IgD-negative memory B cell (primary cell): ENCODE results near the gene SEH1L. TPM values are rescaled to one million over a fixed set of nuclear protein-coding genes. Genes with fewer than 3 reads are reported as not detected.

Experiments
- H3K27ac Mint-ChIP-seq, 3 donors: one replicate each; pipeline ENCODE4 v1.8.0; 2020 to 2022; ENCODE audit warnings: mild to moderate bottlenecking in 3 of 3, mixed read lengths in 3 of 3, moderate library complexity in 1 of 3
- H3K27me3 Mint-ChIP-seq: one replicate; pipeline ENCODE4 v1.8.0; 2021; ENCODE audit warnings: mixed read lengths
- H3K36me3 Mint-ChIP-seq: one replicate; pipeline ENCODE4 v1.8.0; 2020; ENCODE audit warnings: mild to moderate bottlenecking, mixed read lengths
- H3K4me1 Mint-ChIP-seq, 3 donors: one replicate each; pipeline ENCODE4 v1.8.0; 2020 to 2022; ENCODE audit warnings: mixed read lengths in 3 of 3, mild to moderate bottlenecking in 1 of 3
- H3K4me3 Mint-ChIP-seq, 4 donors: one replicate each; pipeline ENCODE4 v1.8.0; 2020 to 2022; ENCODE audit warnings: mild to moderate bottlenecking in 4 of 4, mixed read lengths in 4 of 4, moderate library complexity in 3 of 4
- H3K9me3 Mint-ChIP-seq, 3 donors: one replicate each; pipeline ENCODE4 v1.8.0; 2020 to 2021; ENCODE audit warnings: mixed read lengths in 3 of 3, mild to moderate bottlenecking in 1 of 3
- polyA plus RNA-seq: library from polyadenylated mRNA; unstranded; fragments of 300-500 nt; fragmentation: Illumina TruSeq; gene quantifications from one replicate; pipeline ENCODE4 v1.2.3, GENCODE V29; 2021

SEH1L gene
- polyA plus RNA-seq, 1 donor from 2014 or later, result 27.2 TPM

DNA sequence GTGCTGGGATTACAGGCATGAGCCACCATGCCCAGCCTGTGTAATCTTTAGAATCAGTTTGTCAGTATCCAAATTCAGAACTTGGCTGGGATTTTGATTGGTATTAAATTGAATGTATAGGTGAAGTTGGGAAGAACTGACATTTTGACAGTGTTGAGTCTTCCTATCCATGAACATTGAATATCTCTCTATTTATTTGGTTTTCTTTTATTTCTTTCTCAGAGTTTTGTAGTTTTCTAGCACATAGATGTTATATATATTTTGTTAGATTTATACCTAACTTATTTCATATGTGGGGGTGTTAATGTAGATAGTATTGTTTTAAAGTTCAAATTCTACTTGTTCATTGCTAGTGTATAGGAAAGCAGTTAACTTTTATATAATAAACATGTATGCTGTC, 74.8 kb downstream of the SEH1L start:
- Mint-ChIP-seq H3K9me3 (no peaks in the 10 kb centered on the region), H3K27ac (no peak overlapping the region), H3K4me1 (peaks cover 8 to 13% (median 12%) of the 10 kb centered on the region in 3 donors), H3K36me3 (peaks cover 28% of the 10 kb centered on the region), H3K4me3 (no peak overlapping the region), H3K27me3 (no peaks in the 10 kb centered on the region)

- peaks cover 27% of the 10 kb centered on the region for H3K36me3 Mint-ChIP-seq
- H3K27ac Mint-ChIP-seq, result no peak overlapping the region
- peaks cover 5 to 13% (median 9%) of the 10 kb centered on the region in 3 donors for H3K4me1 Mint-ChIP-seq
- no peaks in the 10 kb centered on the region for H3K9me3 Mint-ChIP-seq
- no peaks in the 10 kb centered on the region for H3K27me3 Mint-ChIP-seq
- no peak overlapping the region for H3K4me3 Mint-ChIP-seq
Measured at GRCh38 chr18:13025233-13025632, 77.4 kb downstream of the SEH1L start.

DNA sequence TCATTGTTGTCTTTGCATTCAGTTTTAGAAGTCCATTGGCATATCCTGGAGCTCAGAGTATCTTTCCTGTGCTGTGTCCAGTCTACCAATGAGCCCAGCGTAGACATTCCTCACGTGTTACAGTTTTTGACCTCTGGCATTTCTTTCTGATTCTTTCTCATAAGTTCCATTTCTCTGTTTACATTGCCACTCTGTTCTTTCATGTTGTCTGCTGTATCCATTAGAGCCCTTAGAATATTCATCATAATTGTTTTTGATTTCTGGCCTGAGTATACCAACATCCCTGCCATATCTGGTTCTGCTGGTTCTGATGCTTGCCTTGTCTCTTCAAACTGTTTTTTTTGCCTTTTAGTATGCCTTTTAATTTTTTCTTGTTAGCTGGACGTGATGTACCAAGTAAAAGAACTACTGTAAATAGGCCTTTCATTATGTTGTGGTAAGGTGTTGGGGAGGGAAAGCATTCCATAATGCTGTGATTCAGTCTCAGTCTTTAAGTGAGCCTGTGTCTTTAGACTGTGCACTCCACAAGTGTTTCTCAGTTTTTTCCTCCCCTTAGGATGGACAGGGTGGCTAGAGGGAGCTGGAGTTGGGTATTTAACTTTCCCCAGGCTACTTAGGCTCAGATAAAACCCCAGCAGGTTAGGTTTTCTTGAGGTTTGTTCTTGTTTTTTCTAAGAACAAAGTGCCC, 78.9 kb downstream of the SEH1L start:
- Mint-ChIP-seq H3K4me3 (no peak overlapping the region), H3K36me3 (peaks cover 28% of the 10 kb centered on the region), H3K27me3 (no peaks in the 10 kb centered on the region), H3K9me3 (no peaks in the 10 kb centered on the region), H3K27ac (no peak overlapping the region), H3K4me1 (peaks cover 3 to 8% (median 3%) of the 10 kb centered on the region in 3 donors)

DNA sequence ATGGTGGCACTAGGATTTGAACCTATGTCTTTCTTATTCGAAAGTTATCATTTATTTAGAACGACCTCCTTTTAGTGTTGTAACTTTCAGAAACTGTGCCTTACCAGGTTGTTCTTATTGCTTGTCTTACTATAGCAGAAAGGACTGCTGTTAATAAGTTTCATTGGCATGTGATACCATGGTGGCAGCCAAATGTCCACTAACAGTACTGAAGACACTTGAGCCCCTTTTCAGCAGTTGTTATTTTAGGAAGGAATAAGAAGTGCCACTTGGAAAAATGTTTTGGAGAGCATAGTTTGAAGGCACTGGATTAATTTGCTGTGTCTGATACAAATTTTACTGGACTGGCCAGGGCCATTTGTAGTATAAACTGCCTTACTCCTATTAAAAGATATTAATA, 81.1 kb downstream of the SEH1L start:
- Mint-ChIP-seq H3K4me3 (no peak overlapping the region), H3K27me3 (no peaks in the 10 kb centered on the region), H3K9me3 (no peaks in the 10 kb centered on the region), H3K27ac (no peak overlapping the region), H3K4me1 (peaks cover 0 to 7% (median 5%) of the 10 kb centered on the region in 3 donors), H3K36me3 (peaks cover 28% of the 10 kb centered on the region)

DNA sequence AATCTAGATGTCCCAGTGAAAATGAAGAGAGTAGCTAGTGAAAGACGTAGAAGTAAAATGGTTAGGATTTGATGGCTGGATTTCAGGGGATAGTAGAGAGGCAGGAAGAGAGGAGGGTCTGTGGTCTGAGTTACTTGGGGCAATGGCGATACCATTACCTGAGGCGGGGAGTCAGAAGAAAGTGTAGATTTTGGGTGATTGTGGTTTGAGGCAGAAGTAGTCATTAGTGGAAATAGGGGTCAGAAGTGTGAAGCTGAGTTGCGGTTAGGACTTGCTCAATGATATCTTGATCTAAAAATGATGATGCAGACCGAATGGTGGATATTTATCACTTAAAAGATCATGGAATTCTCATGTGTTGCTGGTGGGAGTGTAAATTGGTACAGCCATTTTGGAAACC, 84.4 kb downstream of the SEH1L start:
- Mint-ChIP-seq H3K9me3 (no peaks in the 10 kb centered on the region), H3K4me3 (peak overlapping the region in 1 of 4 donors; percentile 20), H3K27ac (no peak overlapping the region), H3K36me3 (peaks cover 24% of the 10 kb centered on the region), H3K4me1 (peaks cover 0 to 3% (median 0%) of the 10 kb centered on the region in 3 donors), H3K27me3 (no peaks in the 10 kb centered on the region)

GRCh38 chr18:13035249-13035914, 87.6 kb downstream of the SEH1L start:
- Mint-ChIP-seq H3K9me3 (no peaks in the 10 kb centered on the region), H3K4me1 (peaks cover 0 to 3% (median 0%) of the 10 kb centered on the region in 3 donors), H3K4me3 (no peak overlapping the region), H3K27ac (peak overlapping the region in 1 of 3 donors; percentile 68), H3K36me3 (peaks cover 26% of the 10 kb centered on the region), H3K27me3 (no peaks in the 10 kb centered on the region)

- Mint-ChIP-seq H3K4me1 (peaks cover 0 to 3% (median 0%) of the 10 kb centered on the region in 3 donors), H3K36me3 (peaks cover 24% of the 10 kb centered on the region), H3K9me3 (peaks cover 0 to 3% (median 0%) of the 10 kb centered on the region in 3 donors), H3K27me3 (no peaks in the 10 kb centered on the region), H3K27ac (peak overlapping the region in 1 of 3 donors; percentile 29), H3K4me3 (no peak overlapping the region)
Measured at GRCh38 chr18:13036622-13037320, 89.0 kb downstream of the SEH1L start.

Other genes with a start within 250 kb of the SEH1L start
- gene CEP76, start 245.3 kb upstream of the SEH1L start, polyA plus RNA-seq, result 8.5 TPM
- gene PSMG2, start 245.0 kb upstream of the SEH1L start, polyA plus RNA-seq, result 95.7 TPM
- 97.8 TPM for gene PTPN2, start 63.8 kb upstream of the SEH1L start, polyA plus RNA-seq
- gene CEP192, start 43.4 kb downstream of the SEH1L start, polyA plus RNA-seq, result 8.7 TPM